HEK293T (cell line): ENCODE results near the gene C13orf42.

Experiments used
- ARNT ChIP-seq: fragments of 450-650 bp; IDR thresholded peaks from 2 replicates; pipeline ENCODE4 v1.6.1; 2017; ENCODE audit warnings: mild to moderate bottlenecking
- BHLHE40 ChIP-seq: fragments of 450-650 bp; IDR thresholded peaks from 2 replicates; pipeline ENCODE4 v1.6.1; 2016; ENCODE audit warnings: mild to moderate bottlenecking, moderate library complexity, borderline replicate concordance
- CTBP1 ChIP-seq: fragments of 450-650 bp; IDR thresholded peaks from 2 replicates; pipeline ENCODE4 v1.6.1; 2016; ENCODE audit warnings: borderline replicate concordance
- ELF4 ChIP-seq: fragments of 450-650 bp; IDR thresholded peaks from 2 replicates; pipeline ENCODE4 v1.6.1; 2017; ENCODE audit warnings: antibody characterized with exemption
- FOXA1 ChIP-seq: fragments of 450-650 bp; IDR thresholded peaks from 2 replicates; pipeline ENCODE4 v1.6.1; 2016; ENCODE audit warnings: mild to moderate bottlenecking
- FOXK2 ChIP-seq: fragments of 450-650 bp; IDR thresholded peaks from 2 replicates; pipeline ENCODE4 v1.6.1; 2016; ENCODE audit warnings: mild to moderate bottlenecking
- FOXM1 ChIP-seq: fragments of 450-650 bp; IDR thresholded peaks from 2 replicates; pipeline ENCODE4 v1.6.1; 2017; ENCODE audit warnings: mild to moderate bottlenecking, borderline replicate concordance
- HDGF ChIP-seq: fragments of 450-650 bp; IDR thresholded peaks from 2 replicates; pipeline ENCODE4 v1.6.1; 2017; ENCODE audit warnings: antibody characterized with exemption, borderline replicate concordance
- NFRKB ChIP-seq: fragments of 450-650 bp; IDR thresholded peaks from 2 replicates; pipeline ENCODE4 v1.6.1; 2016; ENCODE audit warnings: mild to moderate bottlenecking, moderate library complexity
- PKNOX1 ChIP-seq: fragments of 450-650 bp; IDR thresholded peaks from 2 replicates; pipeline ENCODE4 v1.6.1; 2016
- SP1 ChIP-seq: fragments of 450-650 bp; IDR thresholded peaks from 2 replicates; pipeline ENCODE4 v1.6.1; 2017
- SUZ12 ChIP-seq: fragments of 450-650 bp; IDR thresholded peaks from 2 replicates; pipeline ENCODE4 v1.6.1; 2016; ENCODE audit warnings: mild to moderate bottlenecking
- TARDBP ChIP-seq: fragments of 450-650 bp; IDR thresholded peaks from 2 replicates; pipeline ENCODE4 v1.6.1; 2016
- ZNF384 ChIP-seq: fragments of 450-650 bp; IDR thresholded peaks from 2 replicates; pipeline ENCODE4 v1.6.1; 2016

DNA sequence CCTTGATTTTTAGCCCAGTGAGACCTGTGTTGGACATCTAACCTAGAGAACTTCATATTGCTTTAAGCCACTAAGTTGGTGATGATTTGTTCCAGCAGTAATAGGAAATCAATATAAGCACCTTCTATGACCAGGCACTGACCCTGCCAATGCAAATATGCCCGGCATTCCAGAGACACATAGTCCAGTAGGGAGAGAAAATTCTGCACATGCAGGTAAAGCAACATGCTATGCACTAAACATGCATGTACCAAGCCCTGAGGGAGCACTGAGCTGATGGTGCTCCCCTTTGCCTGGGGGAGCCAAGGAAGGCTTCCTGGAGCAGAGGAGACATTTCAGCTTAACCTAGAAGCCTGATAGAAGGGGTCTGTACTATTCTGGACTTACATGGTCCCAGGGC is 40.4 kb upstream of the C13orf42 start:
- TF ChIP-seq ZNF384 (no peak), ELF4 (no peak), NFRKB (no peak), SUZ12 (no peak), SP1 (no peak), TARDBP (no peak), ARNT (no peak), CTBP1 (no peak), FOXK2 (no peak), BHLHE40 (no peak), PKNOX1 (no peak), FOXM1 (no peak), FOXA1 (no peak), HDGF (no peak)
